Measurements from ENCODE around the gene HES4. TPM values are rescaled to one million over a fixed set of nuclear protein-coding genes. Genes with fewer than 3 reads are reported as not detected.

HES4 gene
- total RNA-seq, result 1 to 10 TPM; 1.7 to 2.0 TPM

DNA sequence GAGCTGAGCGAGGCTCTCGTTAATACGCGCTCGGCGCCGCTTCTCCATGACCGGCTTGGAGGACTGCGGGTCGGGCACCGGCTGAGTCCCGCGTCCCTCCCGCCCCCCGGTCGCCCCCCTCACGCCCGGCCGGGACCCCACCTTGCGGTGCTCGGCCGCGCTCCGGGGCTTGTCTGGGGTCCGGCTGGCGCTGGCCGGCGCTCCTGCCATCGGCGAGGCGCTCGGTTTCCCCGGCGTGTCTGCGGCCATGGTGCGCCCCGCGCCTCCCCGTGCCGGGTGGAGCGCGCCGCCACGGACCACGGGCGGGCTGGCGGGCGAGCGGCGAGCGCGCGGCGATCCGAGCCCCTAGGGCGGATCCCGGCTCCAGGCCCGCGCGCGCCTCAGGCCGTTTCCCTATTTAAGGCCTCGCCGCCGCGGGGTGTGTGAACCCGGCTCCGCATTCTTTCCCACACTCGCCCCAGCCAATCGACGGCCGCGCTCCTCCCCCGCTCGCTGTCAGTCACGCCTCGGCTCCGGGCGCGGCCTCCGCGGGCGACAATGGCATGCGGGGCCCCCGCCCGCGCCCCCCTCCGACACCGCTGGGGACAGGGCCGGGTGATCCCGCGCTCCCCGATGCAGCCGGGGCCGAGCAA is at the start of gene HES4:
Gene HES4, minus strand, starts transcription at position 373 of the 632 bp plus-strand sequence. Its CDS starts 124 bp downstream, at position 249.
- intact Hi-C loops (cut with micrococcal nuclease), result no loop called here

DNA sequence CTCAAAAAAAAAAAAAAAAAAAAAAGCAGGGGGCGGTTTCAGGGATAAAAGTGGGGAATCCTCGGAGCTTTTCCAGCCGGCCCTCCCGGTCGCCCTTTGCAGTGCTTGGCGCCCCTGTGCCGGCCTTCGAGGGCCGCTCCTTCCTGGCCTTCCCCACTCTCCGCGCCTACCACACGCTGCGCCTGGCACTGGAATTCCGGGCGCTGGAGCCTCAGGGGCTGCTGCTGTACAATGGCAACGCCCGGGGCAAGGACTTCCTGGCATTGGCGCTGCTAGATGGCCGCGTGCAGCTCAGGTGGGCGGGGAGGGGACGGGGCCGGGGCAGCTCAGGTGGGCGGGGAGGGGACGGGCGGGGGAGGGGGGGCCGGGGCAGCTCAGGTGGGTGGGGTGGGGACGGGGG is 48.9 kb upstream of the HES4 start:
- Mint-ChIP-seq H3K9me3 (no peaks in the 10 kb centered on the region), H3K36me3 (no peaks in the 10 kb centered on the region), H3K4me1 (ENCODE audit: low read depth) (no peaks in the 10 kb centered on the region), H3K27me3 (no peaks in the 10 kb centered on the region), H3K4me3 (no peak overlapping the region), H3K27ac (no peak overlapping the region)
- DNase-seq, result no peak
- intact Hi-C loops (cut with micrococcal nuclease), result no loop called here
- POLR2A ChIA-PET, result no interaction called here
- CTCF ChIA-PET, result no interaction called here

More for the DNA sequence above, at the start of gene HES4:
- POLR2A ChIA-PET, result no interaction called here
- CTCF ChIA-PET, result interaction anchor here (1.0 kb wide), 1 partner anchor 16 kb away, joined by 4 read pairs; no protein-coding TSS in a partner anchor
- peak; percentile 68 for DNase-seq
- Mint-ChIP-seq H3K27ac (no peak within 1 kb of the TSS), H3K4me1 (ENCODE audit: low read depth) (peaks cover 11% of the 10 kb centered on the region), H3K9me3 (no peaks in the 10 kb centered on the region), H3K36me3 (no peaks in the 10 kb centered on the region), H3K27me3 (peaks cover 33% of the 10 kb centered on the region), H3K4me3 (peak within 1 kb of the TSS; percentile 60)

DNA sequence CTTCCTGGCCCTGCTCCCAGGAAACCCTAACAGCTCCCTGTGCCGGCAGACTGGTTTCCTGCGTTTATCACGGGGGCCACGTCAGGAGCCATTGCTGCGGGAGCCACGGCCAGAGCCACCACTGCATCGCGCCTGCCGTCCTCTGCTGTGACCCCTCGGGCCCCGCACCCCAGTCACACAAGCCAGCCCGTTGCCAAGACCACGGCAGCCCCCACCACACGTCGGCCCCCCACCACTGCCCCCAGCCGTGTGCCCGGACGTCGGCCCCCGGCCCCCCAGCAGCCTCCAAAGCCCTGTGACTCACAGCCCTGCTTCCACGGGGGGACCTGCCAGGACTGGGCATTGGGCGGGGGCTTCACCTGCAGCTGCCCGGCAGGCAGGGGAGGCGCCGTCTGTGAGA is 48.1 kb upstream of the HES4 start:
- H3K27me3 Mint-ChIP-seq, result no peaks in the 10 kb centered on the region
- no peak for DNase-seq
- no peaks in the 10 kb centered on the region for H3K36me3 Mint-ChIP-seq
- intact Hi-C loops (cut with micrococcal nuclease), result no loop called here
- POLR2A ChIA-PET, result no interaction called here
- H3K4me1 Mint-ChIP-seq (ENCODE audit: low read depth), result no peaks in the 10 kb centered on the region
- no peak overlapping the region for H3K4me3 Mint-ChIP-seq
- no peak overlapping the region for H3K27ac Mint-ChIP-seq
- no peaks in the 10 kb centered on the region for H3K9me3 Mint-ChIP-seq
- CTCF ChIA-PET, result no interaction called here

DNA sequence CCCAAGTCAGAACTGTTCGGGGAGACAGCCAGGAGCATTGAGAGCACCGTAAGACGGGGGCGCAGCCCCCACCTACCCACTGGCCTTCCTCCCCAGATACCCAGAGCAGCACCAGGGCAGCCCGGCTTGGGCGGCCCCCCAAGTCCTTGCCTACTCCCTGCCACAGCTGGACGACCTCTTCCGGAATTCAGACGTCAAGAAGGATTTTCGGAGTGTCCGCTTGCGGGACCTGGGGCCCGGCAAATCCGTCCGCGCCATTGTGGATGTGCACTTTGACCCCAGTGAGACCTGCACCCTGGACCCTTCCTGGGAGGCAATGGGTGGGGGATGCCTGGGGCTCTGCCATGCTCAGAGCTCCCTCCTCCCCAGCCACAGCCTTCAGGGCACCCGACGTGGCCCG is 47.5 kb upstream of the HES4 start:
- Mint-ChIP-seq H3K27ac (no peak overlapping the region), H3K9me3 (no peaks in the 10 kb centered on the region), H3K4me1 (ENCODE audit: low read depth) (no peaks in the 10 kb centered on the region), H3K4me3 (no peak overlapping the region), H3K27me3 (no peaks in the 10 kb centered on the region), H3K36me3 (no peaks in the 10 kb centered on the region)
- DNase-seq, result no peak
- ChIA-PET POLR2A (interaction anchor here (0.8 kb wide), 1 partner anchor 12 kb away, joined by 3 read pairs; no protein-coding TSS in a partner anchor), CTCF (no interaction called here)
- intact Hi-C loops (cut with micrococcal nuclease), result no loop called here

GRCh38 chr1:1046767-1047166 is 46.9 kb upstream of the HES4 start:
- H3K4me1 Mint-ChIP-seq (ENCODE audit: low read depth), result no peaks in the 10 kb centered on the region
- intact Hi-C loops (cut with micrococcal nuclease), result no loop called here

GRCh38 chr1:1046243-1046642 is 46.3 kb upstream of the HES4 start:
- Mint-ChIP-seq H3K9me3 (no peaks in the 10 kb centered on the region), H3K36me3 (no peaks in the 10 kb centered on the region), H3K27me3 (no peaks in the 10 kb centered on the region), H3K4me3 (no peak overlapping the region), H3K4me1 (ENCODE audit: low read depth) (no peaks in the 10 kb centered on the region), H3K27ac (no peak overlapping the region)
- DNase-seq, result no peak
- ChIA-PET CTCF (no interaction called here), POLR2A (no interaction called here)
- intact Hi-C loops (cut with micrococcal nuclease), result no loop called here

More at GRCh38 chr1:1046767-1047166, 46.9 kb upstream of the HES4 start:
- Mint-ChIP-seq H3K4me3 (no peak overlapping the region), H3K36me3 (no peaks in the 10 kb centered on the region), H3K27me3 (no peaks in the 10 kb centered on the region), H3K27ac (no peak overlapping the region), H3K9me3 (no peaks in the 10 kb centered on the region)
- CTCF ChIA-PET, result no interaction called here
- DNase-seq, result no peak
- POLR2A ChIA-PET, result interaction anchor here (0.8 kb wide), 1 partner anchor 12 kb away, joined by 3 read pairs; no protein-coding TSS in a partner anchor

GRCh38 chr1:1045129-1045528 is 45.2 kb upstream of the HES4 start:
- H3K27ac Mint-ChIP-seq, result no peak overlapping the region
- H3K36me3 Mint-ChIP-seq, result no peaks in the 10 kb centered on the region
- no peaks in the 10 kb centered on the region for H3K27me3 Mint-ChIP-seq
- intact Hi-C loops (cut with micrococcal nuclease), result no loop called here
- no peaks in the 10 kb centered on the region for H3K9me3 Mint-ChIP-seq
- CTCF ChIA-PET, result no interaction called here
- no peak overlapping the region for H3K4me3 Mint-ChIP-seq
- POLR2A ChIA-PET, result no interaction called here
- DNase-seq, result no peak
- no peaks in the 10 kb centered on the region for H3K4me1 Mint-ChIP-seq (ENCODE audit: low read depth)

DNA sequence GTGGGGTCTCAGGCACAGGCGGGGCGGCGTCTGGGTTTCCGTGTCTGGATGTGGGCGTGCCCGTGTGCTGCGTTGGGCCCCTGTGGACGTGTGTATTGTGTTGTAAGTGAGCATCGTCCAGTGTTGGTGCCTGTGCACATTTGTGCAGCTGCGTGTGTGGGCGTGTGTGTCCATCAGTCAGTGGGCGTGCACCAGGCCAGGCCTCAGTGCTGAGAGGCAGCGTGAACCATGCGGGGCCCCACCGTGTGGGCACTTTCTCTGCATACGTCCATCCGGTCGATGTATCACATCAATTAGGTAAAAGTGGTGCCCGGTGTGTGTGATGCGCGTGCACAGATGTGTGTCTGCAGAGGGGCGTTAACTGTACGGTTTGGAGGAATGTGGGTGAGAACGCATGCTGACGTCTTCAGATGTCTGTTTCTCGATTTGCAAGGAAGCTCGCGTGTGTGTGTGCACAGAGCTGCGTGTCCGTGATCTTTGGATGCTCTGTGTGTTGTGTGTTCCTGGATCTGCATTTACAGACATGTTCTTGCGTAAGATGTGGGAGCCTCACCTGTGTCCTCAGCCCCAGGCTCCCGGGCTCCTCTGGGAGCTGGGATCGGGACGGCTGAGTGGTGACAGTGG is 44.7 kb upstream of the HES4 start:
- intact Hi-C loops (cut with micrococcal nuclease), result no loop called here
- H3K9me3 Mint-ChIP-seq, result no peaks in the 10 kb centered on the region
- no peaks in the 10 kb centered on the region for H3K36me3 Mint-ChIP-seq
- ChIA-PET CTCF (no interaction called here), POLR2A (no interaction called here)
- H3K27ac Mint-ChIP-seq, result no peak overlapping the region
- peaks cover 3% of the 10 kb centered on the region for H3K4me1 Mint-ChIP-seq (ENCODE audit: low read depth)
- no peak overlapping the region for H3K4me3 Mint-ChIP-seq
- H3K27me3 Mint-ChIP-seq, result peaks cover 3% of the 10 kb centered on the region
- DNase-seq, result no peak

DNA sequence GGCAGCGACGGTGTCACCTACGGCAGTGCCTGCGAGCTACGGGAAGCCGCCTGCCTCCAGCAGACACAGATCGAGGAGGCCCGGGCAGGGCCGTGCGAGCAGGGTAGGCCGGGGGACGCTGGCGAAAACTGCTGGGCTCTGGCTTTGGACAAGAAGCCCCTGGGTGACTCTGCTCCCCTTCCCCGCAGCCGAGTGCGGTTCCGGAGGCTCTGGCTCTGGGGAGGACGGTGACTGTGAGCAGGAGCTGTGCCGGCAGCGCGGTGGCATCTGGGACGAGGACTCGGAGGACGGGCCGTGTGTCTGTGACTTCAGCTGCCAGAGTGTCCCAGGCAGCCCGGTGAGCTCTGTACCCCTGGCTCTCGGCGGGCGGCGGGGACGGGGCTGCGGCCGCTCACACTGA is 44.0 kb upstream of the HES4 start:
- CTCF ChIA-PET, result no interaction called here
- H3K27ac Mint-ChIP-seq, result no peak overlapping the region
- peaks cover 9% of the 10 kb centered on the region for H3K4me1 Mint-ChIP-seq (ENCODE audit: low read depth)
- peaks cover 7% of the 10 kb centered on the region for H3K27me3 Mint-ChIP-seq
- H3K9me3 Mint-ChIP-seq, result no peaks in the 10 kb centered on the region
- intact Hi-C loops (cut with micrococcal nuclease), result no loop called here
- H3K4me3 Mint-ChIP-seq, result no peak overlapping the region
- no peak for DNase-seq
- POLR2A ChIA-PET, result no interaction called here
- H3K36me3 Mint-ChIP-seq, result no peaks in the 10 kb centered on the region

DNA sequence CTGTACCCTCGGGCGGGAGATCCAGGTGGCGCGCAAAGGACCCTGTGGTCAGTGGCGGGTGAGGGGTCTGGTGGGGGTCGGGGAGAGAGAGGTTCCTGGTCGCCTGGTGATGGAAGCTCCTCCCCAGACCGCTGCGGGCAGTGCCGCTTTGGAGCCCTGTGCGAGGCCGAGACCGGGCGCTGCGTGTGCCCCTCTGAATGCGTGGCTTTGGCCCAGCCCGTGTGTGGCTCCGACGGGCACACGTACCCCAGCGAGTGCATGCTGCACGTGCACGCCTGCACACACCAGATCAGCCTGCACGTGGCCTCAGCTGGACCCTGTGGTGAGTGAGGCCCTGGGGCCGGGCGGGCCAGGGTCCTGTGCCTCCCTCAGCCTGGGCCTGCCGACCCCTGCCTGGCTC is 43.5 kb upstream of the HES4 start:
- H3K4me3 Mint-ChIP-seq, result no peak overlapping the region
- intact Hi-C loops (cut with micrococcal nuclease), result no loop called here
- no peaks in the 10 kb centered on the region for H3K36me3 Mint-ChIP-seq
- CTCF ChIA-PET, result no interaction called here
- POLR2A ChIA-PET, result no interaction called here
- H3K9me3 Mint-ChIP-seq, result no peaks in the 10 kb centered on the region
- no peak overlapping the region for H3K27ac Mint-ChIP-seq
- peaks cover 14% of the 10 kb centered on the region for H3K4me1 Mint-ChIP-seq (ENCODE audit: low read depth)
- DNase-seq, result no peak
- H3K27me3 Mint-ChIP-seq, result peaks cover 12% of the 10 kb centered on the region

- POLR2A ChIA-PET, result no interaction called here
- Mint-ChIP-seq H3K4me3 (peak overlapping the region; percentile 1), H3K4me1 (ENCODE audit: low read depth) (peaks cover 15% of the 10 kb centered on the region), H3K27ac (no peak overlapping the region), H3K9me3 (no peaks in the 10 kb centered on the region), H3K36me3 (no peaks in the 10 kb centered on the region), H3K27me3 (peaks cover 16% of the 10 kb centered on the region)
- DNase-seq, result no peak
- CTCF ChIA-PET, result no interaction called here
- intact Hi-C loops (cut with micrococcal nuclease), result no loop called here
These were observed 42.9 kb upstream of the HES4 start for GRCh38 chr1:1042835-1043234.

- Mint-ChIP-seq H3K27me3 (peaks cover 20% of the 10 kb centered on the region), H3K36me3 (no peaks in the 10 kb centered on the region), H3K4me3 (no peak overlapping the region), H3K27ac (no peak overlapping the region), H3K9me3 (no peaks in the 10 kb centered on the region), H3K4me1 (ENCODE audit: low read depth) (peaks cover 15% of the 10 kb centered on the region)
- no peak for DNase-seq
- CTCF ChIA-PET, result no interaction called here
- POLR2A ChIA-PET, result no interaction called here
- intact Hi-C loops (cut with micrococcal nuclease), result no loop called here
These were observed 42.0 kb upstream of the HES4 start for GRCh38 chr1:1041873-1042272.

- Mint-ChIP-seq H3K27ac (no peak overlapping the region), H3K4me3 (no peak overlapping the region), H3K9me3 (no peaks in the 10 kb centered on the region), H3K36me3 (no peaks in the 10 kb centered on the region), H3K4me1 (ENCODE audit: low read depth) (peaks cover 15% of the 10 kb centered on the region), H3K27me3 (peaks cover 22% of the 10 kb centered on the region)
- ChIA-PET CTCF (interaction anchor here (1.5 to 2.8 kb wide), 4 partner anchors 21 to 81 kb away, joined by 5 to 15 read pairs (median 6); no protein-coding TSS in a partner anchor), POLR2A (no interaction called here)
- intact Hi-C loops (cut with micrococcal nuclease), result no loop called here
- DNase-seq, result no peak
These were observed 41.2 kb upstream of the HES4 start for GRCh38 chr1:1041092-1041523.
